A549 (cell line): ENCODE data around the gene ETDC.

ENCODE experiments used
- CBX8 ChIP-seq: fragments of 200-600 bp; sonication (generic); IDR thresholded peaks from 2 replicates; pipeline ENCODE4 v1.6.1; 2016
- CHD4 ChIP-seq: fragments of 200-600 bp; sonication (generic); IDR thresholded peaks from 2 replicates; pipeline ENCODE4 v1.6.1; 2016; ENCODE audit warnings: antibody characterized with exemption, mild to moderate bottlenecking, borderline replicate concordance
- EP300 ChIP-seq, 2 experiments: fragments of >200 bp; sonication (Bioruptor Twin); formaldehyde crosslinking; IDR thresholded peaks; 2 replicates in 1 of 2; 3 replicates in 1 of 2; pipeline ENCODE4 v1.6.1; 2016 to 2017
- KDM1A ChIP-seq: fragments of 200-600 bp; sonication (generic); IDR thresholded peaks from 2 replicates; pipeline ENCODE4 v1.6.1; 2016; ENCODE audit warnings: low read depth, mild to moderate bottlenecking
- POLR2A ChIP-seq: IDR thresholded peaks from 2 replicates; pipeline ENCODE4 v1.6.1; 2012; ENCODE audit warnings: mild to moderate bottlenecking, low read length
- SREBF2 ChIP-seq: fragments of 450-650 bp; IDR thresholded peaks from 2 replicates; pipeline ENCODE4 v1.6.1; 2014; ENCODE audit warnings: mild to moderate bottlenecking, moderate library complexity
- TF ChIP-seq, protein P1 (sequence below): fragments of >200 bp; sonication (Bioruptor Twin); formaldehyde crosslinking; IDR thresholded peaks from 3 replicates; pipeline ENCODE4 v1.5.1; 2016
- TF ChIP-seq, protein P2 (sequence below): fragments of 450-650 bp; IDR thresholded peaks from 2 replicates; pipeline ENCODE4 v1.6.1; 2014; ENCODE audit warnings: antibody characterized with exemption
- TF ChIP-seq, protein P3 (sequence below): IDR thresholded peaks from 2 replicates; pipeline ENCODE4 v1.6.1; 2012

DNA sequence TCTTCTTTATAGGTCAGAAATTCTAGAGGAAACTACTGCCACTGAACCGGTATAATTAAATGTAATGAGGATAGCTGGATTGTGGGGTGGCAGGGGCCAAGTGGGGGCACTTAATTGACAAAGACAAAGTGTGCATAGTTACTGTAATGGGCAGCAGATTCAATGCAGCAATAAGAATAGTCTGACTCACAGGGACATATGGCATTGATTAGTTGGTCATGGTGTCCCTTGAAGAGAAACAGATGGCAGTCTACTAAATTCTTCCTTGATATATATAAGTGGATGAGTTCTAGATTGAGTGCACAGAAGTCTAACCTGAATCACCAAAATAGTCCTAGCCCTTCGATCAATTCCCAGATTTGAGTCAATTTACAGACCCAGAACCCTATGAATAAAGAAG lies 31.6 kb downstream of the ETDC start:
- no peak for TF ChIP-seq KDM1A
- TF ChIP-seq CBX8, result no peak
- no peak for TF ChIP-seq POLR2A
- no peak for TF ChIP-seq SREBF2
- TF ChIP-seq, protein P1, sequence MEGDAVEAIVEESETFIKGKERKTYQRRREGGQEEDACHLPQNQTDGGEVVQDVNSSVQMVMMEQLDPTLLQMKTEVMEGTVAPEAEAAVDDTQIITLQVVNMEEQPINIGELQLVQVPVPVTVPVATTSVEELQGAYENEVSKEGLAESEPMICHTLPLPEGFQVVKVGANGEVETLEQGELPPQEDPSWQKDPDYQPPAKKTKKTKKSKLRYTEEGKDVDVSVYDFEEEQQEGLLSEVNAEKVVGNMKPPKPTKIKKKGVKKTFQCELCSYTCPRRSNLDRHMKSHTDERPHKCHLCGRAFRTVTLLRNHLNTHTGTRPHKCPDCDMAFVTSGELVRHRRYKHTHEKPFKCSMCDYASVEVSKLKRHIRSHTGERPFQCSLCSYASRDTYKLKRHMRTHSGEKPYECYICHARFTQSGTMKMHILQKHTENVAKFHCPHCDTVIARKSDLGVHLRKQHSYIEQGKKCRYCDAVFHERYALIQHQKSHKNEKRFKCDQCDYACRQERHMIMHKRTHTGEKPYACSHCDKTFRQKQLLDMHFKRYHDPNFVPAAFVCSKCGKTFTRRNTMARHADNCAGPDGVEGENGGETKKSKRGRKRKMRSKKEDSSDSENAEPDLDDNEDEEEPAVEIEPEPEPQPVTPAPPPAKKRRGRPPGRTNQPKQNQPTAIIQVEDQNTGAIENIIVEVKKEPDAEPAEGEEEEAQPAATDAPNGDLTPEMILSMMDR, result no peak
- TF ChIP-seq, protein P2, sequence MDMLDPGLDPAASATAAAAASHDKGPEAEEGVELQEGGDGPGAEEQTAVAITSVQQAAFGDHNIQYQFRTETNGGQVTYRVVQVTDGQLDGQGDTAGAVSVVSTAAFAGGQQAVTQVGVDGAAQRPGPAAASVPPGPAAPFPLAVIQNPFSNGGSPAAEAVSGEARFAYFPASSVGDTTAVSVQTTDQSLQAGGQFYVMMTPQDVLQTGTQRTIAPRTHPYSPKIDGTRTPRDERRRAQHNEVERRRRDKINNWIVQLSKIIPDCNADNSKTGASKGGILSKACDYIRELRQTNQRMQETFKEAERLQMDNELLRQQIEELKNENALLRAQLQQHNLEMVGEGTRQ, result no peak
- TF ChIP-seq, protein P3, sequence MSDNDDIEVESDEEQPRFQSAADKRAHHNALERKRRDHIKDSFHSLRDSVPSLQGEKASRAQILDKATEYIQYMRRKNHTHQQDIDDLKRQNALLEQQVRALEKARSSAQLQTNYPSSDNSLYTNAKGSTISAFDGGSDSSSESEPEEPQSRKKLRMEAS, result no peak
- TF ChIP-seq CHD4, result no peak
- TF ChIP-seq EP300 (IDR thresholded peaks at IDR 0.05), result no peak
